Fibroblast of lung (primary cell): ENCODE measurements around the gene LSAMP.

Experiments used
- EZH2 ChIP-seq: IDR thresholded peaks from 2 replicates; pipeline ENCODE4 v1.5.1; 2012; ENCODE audit warnings: low read length, control low read depth, mild to moderate bottlenecking; ENCODE audit errors: missing control alignments
- TF ChIP-seq, protein P1 (sequence below), 2 donors: IDR thresholded peaks in 1 of 2; conservative IDR thresholded peaks in 1 of 2; 1 replicate in 1 of 2; 2 replicates in 1 of 2; pipeline ENCODE4 v1.5.1; 2011 to 2012; ENCODE audit warnings: low read length in 2 of 2, control low read depth in 1 of 2, inconsistent platforms in 1 of 2, low read depth in 1 of 2, mild to moderate bottlenecking in 1 of 2

DNA sequence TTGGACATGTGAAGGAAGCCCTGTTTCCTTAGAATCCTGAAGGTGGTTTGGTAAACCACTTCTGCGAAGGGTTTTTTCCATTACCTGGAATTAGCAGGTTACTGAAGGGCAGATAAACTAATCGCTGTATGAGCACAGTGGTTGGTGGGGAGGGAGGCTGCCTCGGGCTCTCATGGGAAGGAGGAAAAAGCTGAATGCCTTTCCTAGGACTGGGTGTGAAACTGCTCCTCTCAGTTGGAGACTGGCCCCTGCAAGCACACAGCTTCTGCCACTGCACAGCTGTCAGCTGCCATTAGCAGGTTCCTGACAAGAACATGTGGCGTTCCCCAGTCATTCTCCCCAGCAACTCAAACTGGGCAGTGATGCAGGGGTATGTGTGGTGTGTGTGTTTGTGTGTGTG is 445.7 kb downstream of the LSAMP start:
- TF ChIP-seq, protein P1, sequence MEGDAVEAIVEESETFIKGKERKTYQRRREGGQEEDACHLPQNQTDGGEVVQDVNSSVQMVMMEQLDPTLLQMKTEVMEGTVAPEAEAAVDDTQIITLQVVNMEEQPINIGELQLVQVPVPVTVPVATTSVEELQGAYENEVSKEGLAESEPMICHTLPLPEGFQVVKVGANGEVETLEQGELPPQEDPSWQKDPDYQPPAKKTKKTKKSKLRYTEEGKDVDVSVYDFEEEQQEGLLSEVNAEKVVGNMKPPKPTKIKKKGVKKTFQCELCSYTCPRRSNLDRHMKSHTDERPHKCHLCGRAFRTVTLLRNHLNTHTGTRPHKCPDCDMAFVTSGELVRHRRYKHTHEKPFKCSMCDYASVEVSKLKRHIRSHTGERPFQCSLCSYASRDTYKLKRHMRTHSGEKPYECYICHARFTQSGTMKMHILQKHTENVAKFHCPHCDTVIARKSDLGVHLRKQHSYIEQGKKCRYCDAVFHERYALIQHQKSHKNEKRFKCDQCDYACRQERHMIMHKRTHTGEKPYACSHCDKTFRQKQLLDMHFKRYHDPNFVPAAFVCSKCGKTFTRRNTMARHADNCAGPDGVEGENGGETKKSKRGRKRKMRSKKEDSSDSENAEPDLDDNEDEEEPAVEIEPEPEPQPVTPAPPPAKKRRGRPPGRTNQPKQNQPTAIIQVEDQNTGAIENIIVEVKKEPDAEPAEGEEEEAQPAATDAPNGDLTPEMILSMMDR (conservative IDR thresholded peaks at IDR 0.05 in 1 of 2, IDR thresholded peaks at IDR 0.05 in 1 of 2; ENCODE audit: low read depth in 1 of 2, low read length in 2 of 2) = no peak
- no peak for TF ChIP-seq EZH2
